HG02763 (cell line): ENCODE results near the gene SFI1.

Source experiments
- ATAC-seq: cut with Tn5 transposase; IDR thresholded peaks from one replicate; pipeline ENCODE4 v1.9.1; 2021; ENCODE audit warnings: mild to moderate bottlenecking, moderate library complexity; ENCODE audit not compliant: unreplicated experiment

The SFI1 gene

DNA sequence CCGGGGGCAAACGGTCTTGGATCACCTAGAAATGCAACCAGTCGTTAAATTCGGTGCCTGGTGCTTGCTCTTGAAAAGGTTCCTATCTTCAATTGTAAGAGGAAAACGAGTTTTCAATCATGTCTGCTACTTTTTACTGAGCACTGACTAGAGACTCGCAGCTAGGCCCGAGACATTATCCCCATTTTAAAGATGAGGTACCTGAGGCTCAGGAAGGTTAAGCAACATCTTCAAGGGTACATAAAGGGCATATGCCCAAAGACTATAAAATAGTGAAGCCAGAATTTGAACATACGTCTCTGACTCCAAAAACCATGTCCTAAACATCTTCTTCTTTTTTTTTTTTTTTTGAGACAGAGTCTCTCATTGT lies 166.3 kb downstream of the SFI1 start:
- ATAC-seq = no peak
